Adipose tissue (tissue), 3 donors: ENCODE data around the gene TAS2R16. TPM values are rescaled to one million over a fixed set of nuclear protein-coding genes. Genes with fewer than 3 reads are reported as not detected.
"Not testable (repeated sequence)": the region's sequence is repeated elsewhere in the genome, so short reads cannot be mapped to it uniquely, and the experiment has no call there.

ENCODE experiments used
- H3K27ac ChIP-seq: one replicate; pipeline ENCODE4 v1.5.1; 2013; ENCODE audit warnings: low read depth, low read length
- WGBS, 3 donors: extraction: QIAGEN DNeasy Blood & Tissue Kit; methylation state at CpG; one replicate each; pipeline ENCODE4 v1.1.7; 2013; 5-methylcytosine and 5-hydroxymethylcytosine counted together
- polyA plus RNA-seq, 3 donors: library from polyadenylated mRNA; stranded (reverse); fragments of 200-250 nt; gene quantifications; one replicate each; pipeline ENCODE4 v1.2.3, GENCODE V29; 2013
- donor health status: healthy with polysubstance abuse.
- donor health status: Bipolar disorder and iron deficiency.
- donor health status: healthy.

Gene TAS2R16
- polyA plus RNA-seq, 3 donors: not detected

DNA sequence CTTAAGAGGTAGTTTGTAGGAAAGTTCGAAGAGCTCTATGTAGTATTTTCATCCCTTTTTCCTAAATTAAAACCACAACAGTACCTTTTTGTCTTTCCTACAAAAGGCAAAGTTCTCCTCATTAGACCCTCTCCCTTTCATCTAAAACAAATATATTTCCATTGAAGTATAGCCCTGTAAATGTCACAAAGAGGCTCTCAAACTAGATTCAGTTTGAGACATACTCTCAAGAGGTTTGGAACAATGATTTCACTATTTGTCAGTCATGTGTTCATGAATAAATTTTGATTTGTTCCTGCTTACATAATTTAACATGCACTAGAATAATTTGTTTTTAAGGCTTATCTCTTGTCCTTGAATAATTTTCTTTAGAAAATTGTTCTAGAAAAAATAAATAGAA lies 12.2 kb downstream of the TAS2R16 start:
- 74 to 83% (median 75%) methylated on average over 1 of the region's 1 CpG for WGBS, 3 donors
- H3K27ac ChIP-seq: no peak overlapping the region

DNA sequence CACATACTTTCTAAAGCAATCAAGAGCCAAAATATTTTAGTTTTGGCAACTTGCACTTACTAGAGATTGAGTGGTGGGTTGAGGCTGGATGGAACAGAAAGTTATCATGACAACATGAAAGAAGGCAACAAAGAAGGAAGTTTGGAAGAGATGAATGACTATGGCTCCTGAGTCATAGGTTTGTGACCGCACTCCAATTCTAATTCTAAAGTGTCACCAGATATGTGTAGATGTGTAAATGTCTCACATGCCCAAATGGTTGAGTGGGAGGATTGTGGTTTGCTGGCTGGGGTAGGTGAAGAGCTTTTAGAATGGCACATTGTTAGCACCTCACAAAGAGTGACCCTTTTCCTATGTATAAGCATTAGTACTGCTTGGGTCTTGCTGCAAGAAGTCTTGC lies 20.2 kb downstream of the TAS2R16 start:
- WGBS, 3 donors: 87% methylated on average over 1 of the region's 1 CpG
- no peak overlapping the region for H3K27ac ChIP-seq

DNA sequence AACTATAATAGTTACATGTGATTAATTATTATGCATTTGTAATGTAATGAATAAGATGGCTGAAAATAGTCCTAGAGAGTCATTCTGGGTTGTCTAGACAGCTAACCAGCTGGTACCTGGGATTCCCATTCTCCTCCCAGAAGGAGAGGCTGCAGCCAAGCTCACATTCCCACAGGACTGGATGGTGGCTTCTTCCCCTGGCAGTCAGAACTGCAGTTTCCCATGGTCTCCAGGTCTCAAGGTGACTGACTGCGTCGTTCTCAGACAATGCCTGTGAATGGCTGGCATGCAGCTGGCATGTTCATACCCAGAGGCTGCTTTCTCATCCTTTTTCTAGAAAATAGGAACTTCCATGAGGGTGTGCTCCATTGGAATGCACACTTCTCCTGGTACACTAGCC lies 21.3 kb downstream of the TAS2R16 start:
- WGBS, 3 donors: 69 to 82% (median 80%) methylated on average over 2 of the region's 2 CpGs
- H3K27ac ChIP-seq: no peak overlapping the region

DNA sequence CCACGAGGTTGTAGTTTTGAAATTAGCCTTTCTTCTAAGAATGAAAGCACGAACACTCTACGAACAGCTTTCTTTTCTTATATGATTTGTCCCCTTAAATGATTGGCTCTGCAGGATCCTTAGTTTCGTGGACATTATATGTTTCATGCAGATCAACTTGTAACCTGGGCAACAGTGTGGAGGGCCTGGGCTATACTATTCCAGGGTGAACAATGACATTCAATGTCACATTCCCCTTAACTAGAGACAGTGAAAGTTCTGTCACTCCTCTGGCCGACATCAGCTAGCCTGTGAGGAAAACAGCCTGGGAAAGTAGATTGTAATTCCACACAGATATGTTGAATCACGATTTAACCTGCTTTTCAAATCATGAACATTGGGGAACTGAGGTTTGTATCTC lies 23.4 kb downstream of the TAS2R16 start:
- WGBS, 3 donors: 70 to 76% (median 75%) methylated on average over 6 of the region's 6 CpGs
- no peak overlapping the region for H3K27ac ChIP-seq

GRCh38 chr7:122970740-122971725 lies 24.5 kb downstream of the TAS2R16 start:
- 48 to 53% (median 49%) methylated on average over 6 of the region's 6 CpGs for WGBS, 3 donors
- no peak overlapping the region for H3K27ac ChIP-seq

- H3K27ac ChIP-seq: no peak overlapping the region
- 77 to 78% (median 77%) methylated on average over 4 of the region's 4 CpGs for WGBS, 3 donors
Observed at GRCh38 chr7:122968389-122968788, 27.1 kb downstream of the TAS2R16 start.

GRCh38 chr7:122965306-122965705 lies 30.2 kb downstream of the TAS2R16 start:
- no peak overlapping the region for H3K27ac ChIP-seq
- 51 to 68% (median 62%) methylated on average over 2 of the region's 2 CpGs for WGBS, 3 donors

GRCh38 chr7:122953678-122954077 lies 41.8 kb downstream of the TAS2R16 start:
- 92 to 99% (median 98%) methylated on average over 2 of the region's 2 CpGs for WGBS, 3 donors

GRCh38 chr7:122951006-122951405 lies 44.5 kb downstream of the TAS2R16 start:
- H3K27ac ChIP-seq: no peak overlapping the region
- 88 to 98% (median 89%) methylated on average over 2 of the region's 2 CpGs for WGBS, 3 donors

More at GRCh38 chr7:122953678-122954077, 41.8 kb downstream of the TAS2R16 start:
- not testable (repeated sequence) for H3K27ac ChIP-seq

DNA sequence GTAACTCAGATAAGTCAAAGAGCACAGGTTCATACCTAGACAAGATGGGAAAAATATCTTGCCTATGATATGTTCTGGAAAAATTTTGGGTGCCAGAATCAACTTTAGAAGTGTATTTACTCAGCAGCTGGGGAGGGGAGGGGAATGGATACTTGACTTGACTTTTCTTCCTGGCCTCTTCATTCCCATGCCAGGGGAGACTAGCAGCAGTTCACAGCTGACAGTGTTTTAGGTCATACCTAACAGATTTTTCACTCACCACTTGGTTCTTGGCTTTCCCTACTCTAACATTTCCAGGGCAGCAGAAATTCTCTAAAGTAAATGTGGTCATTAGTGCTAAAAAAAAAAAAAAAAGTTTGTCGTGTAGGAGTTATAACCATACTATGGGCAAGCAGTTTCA lies 46.3 kb downstream of the TAS2R16 start:
- WGBS, 3 donors: 59 to 96% (median 79%) methylated on average over 1 of the region's 1 CpG
- no peak overlapping the region for H3K27ac ChIP-seq

Other genes with a start within 250 kb of the TAS2R16 start
- gene CADPS2, start 109.2 kb downstream of the TAS2R16 start, polyA plus RNA-seq: 10 to 100 TPM in 2 of 3 donors, 1 to 10 TPM in 1; 7.3 to 14.8 (median 11.5) TPM
- gene SLC13A1, start 204.3 kb upstream of the TAS2R16 start, polyA plus RNA-seq: under 1 TPM in 1 of 3 donors, not detected in 2; 0.02 TPM